Prostate gland (tissue), 2 donors: ENCODE measurements around the gene ARFIP2. TPM values are rescaled to one million over a fixed set of nuclear protein-coding genes. Genes with fewer than 3 reads are reported as not detected.
A peak's percentile ranks its signal among the peaks of the same experiment; 100 is the strongest.

Experiments
- DNase-seq: peaks from one replicate; pipeline ENCODE4 v3.0.0-alpha.2; 2019; ENCODE audit warnings: low spot score
- H3K27ac ChIP-seq, 2 donors: fragments of 200-600 bp; sonication (generic); 2 replicates each; pipeline ENCODE4 v1.5.1; 2017 to 2019
- H3K27me3 ChIP-seq: fragments of 200-600 bp; sonication (generic); replicated peaks from 2 replicates; pipeline ENCODE4 v1.5.1; 2019; ENCODE audit not compliant: insufficient read depth
- H3K36me3 ChIP-seq, 2 donors: fragments of 200-600 bp; sonication (generic); 1 replicate in 1 of 2; 2 replicates in 1 of 2; pipeline versions ENCODE4 v1.5.1 to v1.8.1; 2017 to 2019
- H3K4me1 ChIP-seq: fragments of 200-600 bp; sonication (generic); replicated peaks from 2 replicates; pipeline ENCODE4 v1.5.1; 2019
- H3K4me3 ChIP-seq, 2 donors: fragments of 200-600 bp; sonication (generic); 2 replicates each; pipeline ENCODE4 v1.5.1; 2017 to 2019
- H3K9me3 ChIP-seq: fragments of 200-600 bp; sonication (generic); 2 replicates; pipeline ENCODE4 v1.5.1; 2017
- CTCF ChIP-seq, 4 experiments: fragments of 200-600 bp in 2 of 4; fragments of 450-650 bp in 2 of 4; sonication (generic) in 2 of 4; IDR thresholded peaks; 1 replicate in 3 of 4; 2 replicates in 1 of 4; pipeline ENCODE4 v1.5.1; 2016 to 2019; ENCODE audit warnings: antibody characterized with exemption in 4 of 4, mild to moderate bottlenecking in 2 of 4, moderate library complexity in 2 of 4
- POLR2A ChIP-seq: fragments of 450-650 bp; IDR thresholded peaks from one replicate; pipeline ENCODE4 v1.6.1; 2016; ENCODE audit warnings: antibody characterized with exemption, mild to moderate bottlenecking
- POLR2AphosphoS5 ChIP-seq: sonication (generic); formaldehyde crosslinking; IDR thresholded peaks from one replicate; pipeline ENCODE4 v1.6.1; 2017; ENCODE audit warnings: antibody characterized with exemption
- WGBS: methylation state at CpG from one replicate; pipeline ENCODE4 v1.1.5; 2018; 5-methylcytosine and 5-hydroxymethylcytosine counted together
- intact Hi-C: fragments of 100-400 bp; cut with DNase I; formaldehyde crosslinking; loops from one replicate; pipeline ENCODE4 v1.14.2; 2022
- total RNA-seq, 2 donors: library from RNA; depleted of rRNA; stranded (reverse); fragments of >200 nt; gene quantifications; one replicate each; pipeline ENCODE4 v1.1.0, GENCODE V29; 2016

Gene ARFIP2
- total RNA-seq, 2 donors from 2014 or later = 87.3 to 110 TPM

- WGBS = 48% methylated on average over 5 of the region's 5 CpGs
- Histone ChIP-seq H3K9me3 (no peaks in the 10 kb centered on the region), H3K4me1 (no peaks in the 10 kb centered on the region), H3K27ac (peak overlapping the region in 1 of 2 donors; percentile 19), H3K27me3 (no peaks in the 10 kb centered on the region), H3K36me3 (no peaks in the 10 kb centered on the region), H3K4me3 (no peak overlapping the region)
- TF ChIP-seq POLR2AphosphoS5 (peak; percentile 83), POLR2A (no peak), CTCF (IDR thresholded peaks at IDR 0.05) (no peak)
- DNase-seq = peak; percentile 21
- intact Hi-C loops = no loop called here
Observed at GRCh38 chr11:6433998-6434660, 47.0 kb downstream of the ARFIP2 start.

DNA sequence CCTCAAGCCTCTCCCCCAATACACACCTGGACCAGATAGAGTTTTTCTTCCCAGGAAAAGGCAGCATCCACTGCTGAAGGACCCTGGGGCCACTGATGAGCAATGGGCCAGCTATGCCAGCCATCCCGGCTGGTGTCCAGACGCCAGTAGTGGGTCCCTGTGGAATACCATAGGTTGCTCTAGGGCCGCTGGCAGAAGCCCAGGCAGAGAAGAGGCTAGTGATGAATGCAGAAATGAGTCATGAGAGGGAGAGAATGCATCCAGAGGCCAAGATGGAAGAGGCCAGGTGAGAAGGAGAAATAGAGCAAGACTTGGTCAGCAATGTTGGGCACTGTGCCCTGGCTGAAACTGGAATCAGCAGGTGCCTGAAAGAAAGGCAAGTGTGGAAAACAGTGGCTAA is 49.3 kb downstream of the ARFIP2 start:
- Histone ChIP-seq H3K36me3 (no peaks in the 10 kb centered on the region), H3K27me3 (no peaks in the 10 kb centered on the region), H3K9me3 (no peaks in the 10 kb centered on the region), H3K4me1 (no peaks in the 10 kb centered on the region), H3K4me3 (no peak overlapping the region), H3K27ac (no peak overlapping the region)
- DNase-seq = no peak
- WGBS = 89% methylated on average over 3 of the region's 3 CpGs
- intact Hi-C loops = no loop called here
- TF ChIP-seq POLR2AphosphoS5 = no peak
- no peak for TF ChIP-seq POLR2A
- TF ChIP-seq CTCF (IDR thresholded peaks at IDR 0.05) = no peak

DNA sequence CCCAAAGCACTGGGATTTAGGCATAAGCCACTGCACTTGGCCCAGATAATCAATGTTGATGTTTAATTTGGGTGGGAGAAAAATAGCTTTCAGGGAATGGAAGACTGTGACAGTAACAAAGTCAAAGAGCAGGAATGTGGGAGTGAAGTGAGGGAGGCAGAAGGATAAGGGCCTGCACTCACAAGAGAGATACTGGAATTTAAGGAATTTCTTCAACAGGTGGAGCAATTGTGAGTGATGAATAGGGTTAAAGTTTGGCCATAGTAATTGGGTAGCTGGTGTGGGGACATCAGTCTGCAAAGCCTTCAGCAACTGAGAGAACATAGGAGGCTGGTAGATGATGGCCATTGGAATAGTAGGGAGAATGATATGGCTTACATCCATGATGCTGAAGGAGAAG is 53.6 kb downstream of the ARFIP2 start:
- Histone ChIP-seq H3K27me3 (no peaks in the 10 kb centered on the region), H3K4me1 (no peaks in the 10 kb centered on the region), H3K36me3 (no peaks in the 10 kb centered on the region), H3K9me3 (no peaks in the 10 kb centered on the region), H3K27ac (no peak overlapping the region), H3K4me3 (no peak overlapping the region)
- DNase-seq = no peak
- intact Hi-C loops = no loop called here
- no peak for TF ChIP-seq CTCF (IDR thresholded peaks at IDR 0.05)
- TF ChIP-seq POLR2A = no peak
- no peak for TF ChIP-seq POLR2AphosphoS5

Other genes starting within 250 kb of the ARFIP2 start
- 100 to 1,000 TPM in 1 of 2 donors, 10 to 100 TPM in 1; 50.6 to 105 TPM for gene FHIP1B, start 246.7 kb downstream of the ARFIP2 start, total RNA-seq
- gene CNGA4, start 242.2 kb downstream of the ARFIP2 start, total RNA-seq = 1 to 10 TPM in 1 of 2 donors, under 1 TPM in 1; 0.27 to 2.0 TPM
- gene CCKBR, start 221.5 kb downstream of the ARFIP2 start, total RNA-seq = not detected
- 10 to 100 TPM; 46.1 to 92.4 TPM for gene CAVIN3, start 160.8 kb downstream of the ARFIP2 start, total RNA-seq
- 10 to 100 TPM; 51.7 to 59.2 TPM for gene SMPD1, start 90.9 kb downstream of the ARFIP2 start, total RNA-seq
- gene APBB1, start 62.2 kb downstream of the ARFIP2 start, total RNA-seq = 10 to 100 TPM; 35.4 to 65.5 TPM
- gene HPX, start 40.3 kb downstream of the ARFIP2 start, total RNA-seq = 1 to 10 TPM; 1.2 to 4.7 TPM
- gene TRIM3, start 7.4 kb downstream of the ARFIP2 start, total RNA-seq = 10 to 100 TPM; 20.3 to 23.7 TPM
- gene TIMM10B, start 170 bp upstream of the ARFIP2 start, total RNA-seq = 10 to 100 TPM; 29.4 to 35.6 TPM
- 10 to 100 TPM; 11.5 to 31.4 TPM for gene DNHD1, start 15.9 kb upstream of the ARFIP2 start, total RNA-seq
- gene RRP8, start 122.3 kb upstream of the ARFIP2 start, total RNA-seq = 10 to 100 TPM; 16.4 to 16.6 TPM
- gene ILK, start 122.4 kb upstream of the ARFIP2 start, total RNA-seq = 100 to 1,000 TPM; 172 to 195 TPM
- 100 to 1,000 TPM; 130 to 193 TPM for gene TAF10, start 130.9 kb upstream of the ARFIP2 start, total RNA-seq
- 100 to 1,000 TPM in 1 of 2 donors, 10 to 100 TPM in 1; 94.6 to 147 TPM for gene TPP1, start 138.1 kb upstream of the ARFIP2 start, total RNA-seq
- gene DCHS1, start 174.5 kb upstream of the ARFIP2 start, total RNA-seq = 10 to 100 TPM; 11.2 to 17.4 TPM
- gene MRPL17, start 202.0 kb upstream of the ARFIP2 start, total RNA-seq = 10 to 100 TPM; 18.3 to 44.6 TPM